ENCODE results near the gene PLA2G7. TPM values are rescaled to one million over a fixed set of nuclear protein-coding genes. Genes with fewer than 3 reads are reported as not detected.

PLA2G7 gene
- total RNA-seq, 1 experiment from 2014 or later: 2.3 TPM

DNA sequence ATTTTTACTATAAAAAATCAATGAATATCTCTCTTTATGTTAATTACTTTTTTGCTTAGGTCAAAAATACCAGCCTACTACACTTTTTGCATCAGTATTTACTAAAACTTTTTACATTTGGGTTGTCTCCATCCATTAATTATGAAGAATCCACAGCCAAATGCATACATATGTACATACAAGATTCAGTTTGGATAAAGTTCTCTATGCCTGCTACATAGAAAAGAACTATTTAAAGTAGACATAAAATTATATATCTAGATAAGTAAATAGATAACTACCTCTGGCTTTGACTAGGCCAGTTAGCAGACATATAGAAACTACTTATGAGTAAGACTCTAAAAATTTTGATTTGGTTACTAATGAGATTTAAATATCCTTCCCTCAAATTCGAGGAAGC, 35.2 kb downstream of the PLA2G7 start:
- no peaks in the 10 kb centered on the region for H3K27me3 Mint-ChIP-seq (ENCODE audit: low read depth)
- no peaks in the 10 kb centered on the region for H3K36me3 Mint-ChIP-seq
- ChIA-PET POLR2A (interaction anchor here (0.6 kb wide), 1 partner anchor 231 kb away, joined by 5 read pairs; no protein-coding TSS in a partner anchor), CTCF (interaction anchor here (0.7 to 0.8 kb wide), 2 partner anchors 16 to 44 kb away, joined by 3 to 5 read pairs; no protein-coding TSS in a partner anchor)
- H3K27ac Mint-ChIP-seq: no peak overlapping the region
- no peak for TF ChIP-seq FOXP1 (CRISPR knock-in tag; IDR thresholded peaks at IDR 0.05; ENCODE audit: borderline replicate concordance)
- DNase-seq (ENCODE audit: low spot score) (no peak), ATAC-seq (no peak)
- H3K9me3 Mint-ChIP-seq: no peaks in the 10 kb centered on the region
- H3K4me1 Mint-ChIP-seq: no peaks in the 10 kb centered on the region
- no peak overlapping the region for H3K4me3 Mint-ChIP-seq

DNA sequence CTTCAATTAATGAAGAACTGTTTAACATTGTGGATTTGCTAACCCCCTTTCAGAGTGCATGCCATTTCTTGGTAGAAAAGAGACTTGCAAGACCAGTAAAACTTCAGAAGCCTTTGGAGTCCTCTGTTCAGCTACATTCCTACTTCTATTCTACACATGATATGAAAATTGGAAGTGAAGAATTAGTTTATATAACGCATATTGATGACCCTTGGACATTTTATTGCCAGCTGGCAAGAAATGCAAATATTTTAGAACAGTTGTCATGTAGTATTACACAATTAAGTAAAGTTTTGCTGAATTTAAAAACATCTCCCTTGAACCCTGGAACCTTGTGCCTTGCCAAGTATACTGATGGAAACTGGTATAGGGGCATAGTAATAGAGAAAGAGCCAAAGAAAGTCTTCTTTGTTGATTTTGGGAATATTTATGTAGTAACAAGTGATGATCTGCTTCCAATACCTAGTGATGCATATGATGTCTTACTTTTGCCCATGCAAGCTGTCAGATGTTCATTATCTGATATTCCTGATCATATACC, 44.2 kb downstream of the PLA2G7 start:
- Mint-ChIP-seq H3K4me3 (no peak overlapping the region), H3K9me3 (no peaks in the 10 kb centered on the region), H3K27me3 (ENCODE audit: low read depth) (no peaks in the 10 kb centered on the region), H3K36me3 (no peaks in the 10 kb centered on the region), H3K4me1 (no peaks in the 10 kb centered on the region), H3K27ac (no peak overlapping the region)
- ATAC-seq: no peak
- TF ChIP-seq PRDM15 (CRISPR knock-in tag; IDR thresholded peaks at IDR 0.05) (no peak), SP1 (CRISPR knock-in tag; conservative IDR thresholded peaks at IDR 0.05) (no peak), HMGA2 (CRISPR knock-in tag; IDR thresholded peaks at IDR 0.05) (no peak), ATF6 (CRISPR knock-in tag; IDR thresholded peaks at IDR 0.05) (no peak), NFATC4 (CRISPR knock-in tag; IDR thresholded peaks at IDR 0.05) (no peak), TEAD1 (CRISPR knock-in tag; IDR thresholded peaks at IDR 0.05) (no peak), ZNF138 (CRISPR knock-in tag; conservative IDR thresholded peaks at IDR 0.05) (no peak), JUN (CRISPR knock-in tag; IDR thresholded peaks at IDR 0.05) (no peak), ZNF121 (CRISPR knock-in tag; IDR thresholded peaks at IDR 0.05) (no peak), TP53 (CRISPR knock-in tag; IDR thresholded peaks at IDR 0.05) (no peak), ZNF423 (CRISPR knock-in tag; IDR thresholded peaks at IDR 0.05) (no peak), ZNF512 (CRISPR knock-in tag; IDR thresholded peaks at IDR 0.05; ENCODE audit: borderline replicate concordance) (no peak), MAX (CRISPR knock-in tag; IDR thresholded peaks at IDR 0.05) (no peak), MXD4 (CRISPR knock-in tag; IDR thresholded peaks at IDR 0.05; ENCODE audit: borderline replicate concordance) (no peak)
- TF ChIP-seq, protein P1, sequence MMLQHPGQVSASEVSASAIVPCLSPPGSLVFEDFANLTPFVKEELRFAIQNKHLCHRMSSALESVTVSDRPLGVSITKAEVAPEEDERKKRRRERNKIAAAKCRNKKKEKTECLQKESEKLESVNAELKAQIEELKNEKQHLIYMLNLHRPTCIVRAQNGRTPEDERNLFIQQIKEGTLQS (CRISPR knock-in tag; conservative IDR thresholded peaks at IDR 0.05): no peak
- TF ChIP-seq, protein P2, sequence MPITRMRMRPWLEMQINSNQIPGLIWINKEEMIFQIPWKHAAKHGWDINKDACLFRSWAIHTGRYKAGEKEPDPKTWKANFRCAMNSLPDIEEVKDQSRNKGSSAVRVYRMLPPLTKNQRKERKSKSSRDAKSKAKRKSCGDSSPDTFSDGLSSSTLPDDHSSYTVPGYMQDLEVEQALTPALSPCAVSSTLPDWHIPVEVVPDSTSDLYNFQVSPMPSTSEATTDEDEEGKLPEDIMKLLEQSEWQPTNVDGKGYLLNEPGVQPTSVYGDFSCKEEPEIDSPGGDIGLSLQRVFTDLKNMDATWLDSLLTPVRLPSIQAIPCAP (CRISPR knock-in tag; IDR thresholded peaks at IDR 0.05): no peak
- ChIA-PET CTCF (no interaction called here), POLR2A (no interaction called here)
- no peak for DNase-seq (ENCODE audit: low spot score)

Data from WTC11 (cell line).